WI38 (cell line): ENCODE results near the gene GRB2.
"Not testable (repeated sequence)": the region's sequence is repeated elsewhere in the genome, so short reads cannot be mapped to it uniquely, and the experiment has no call there.

Experiments used
- H3K4me3 ChIP-seq: 2 replicates; pipeline ENCODE4 v1.5.1; 2011; ENCODE audit warnings: low read depth, mild to moderate bottlenecking, control low read depth, low read length
- TF ChIP-seq, protein P1 (sequence below): IDR thresholded peaks from 2 replicates; pipeline ENCODE4 v1.5.1; 2012; ENCODE audit warnings: low read depth, mild to moderate bottlenecking, control low read depth, low read length

GRB2 gene

GRCh38 chr17:75384751-75385150 lies 20.7 kb downstream of the GRB2 start:
- TF ChIP-seq, protein P1, sequence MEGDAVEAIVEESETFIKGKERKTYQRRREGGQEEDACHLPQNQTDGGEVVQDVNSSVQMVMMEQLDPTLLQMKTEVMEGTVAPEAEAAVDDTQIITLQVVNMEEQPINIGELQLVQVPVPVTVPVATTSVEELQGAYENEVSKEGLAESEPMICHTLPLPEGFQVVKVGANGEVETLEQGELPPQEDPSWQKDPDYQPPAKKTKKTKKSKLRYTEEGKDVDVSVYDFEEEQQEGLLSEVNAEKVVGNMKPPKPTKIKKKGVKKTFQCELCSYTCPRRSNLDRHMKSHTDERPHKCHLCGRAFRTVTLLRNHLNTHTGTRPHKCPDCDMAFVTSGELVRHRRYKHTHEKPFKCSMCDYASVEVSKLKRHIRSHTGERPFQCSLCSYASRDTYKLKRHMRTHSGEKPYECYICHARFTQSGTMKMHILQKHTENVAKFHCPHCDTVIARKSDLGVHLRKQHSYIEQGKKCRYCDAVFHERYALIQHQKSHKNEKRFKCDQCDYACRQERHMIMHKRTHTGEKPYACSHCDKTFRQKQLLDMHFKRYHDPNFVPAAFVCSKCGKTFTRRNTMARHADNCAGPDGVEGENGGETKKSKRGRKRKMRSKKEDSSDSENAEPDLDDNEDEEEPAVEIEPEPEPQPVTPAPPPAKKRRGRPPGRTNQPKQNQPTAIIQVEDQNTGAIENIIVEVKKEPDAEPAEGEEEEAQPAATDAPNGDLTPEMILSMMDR = no peak
- no peak overlapping the region for H3K4me3 ChIP-seq

DNA sequence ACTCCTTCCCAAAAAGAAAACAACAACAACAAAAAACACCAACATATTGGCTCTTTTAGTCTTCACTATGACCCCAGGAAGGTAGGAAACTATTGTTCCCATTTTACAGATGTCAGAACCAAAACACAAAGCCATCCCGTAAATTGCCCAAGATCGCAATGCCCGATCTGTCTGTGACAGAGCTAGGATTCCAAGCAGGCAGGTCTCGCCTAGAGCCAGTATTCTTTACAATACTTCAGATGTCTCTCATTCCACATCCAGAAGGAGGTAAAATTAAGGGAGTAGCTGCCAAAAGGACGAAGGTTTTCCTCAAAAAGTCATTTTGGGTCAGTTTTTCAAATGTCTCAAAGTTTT lies 21.7 kb downstream of the GRB2 start:
- TF ChIP-seq, protein P1 = no peak
- no peak overlapping the region for H3K4me3 ChIP-seq

DNA sequence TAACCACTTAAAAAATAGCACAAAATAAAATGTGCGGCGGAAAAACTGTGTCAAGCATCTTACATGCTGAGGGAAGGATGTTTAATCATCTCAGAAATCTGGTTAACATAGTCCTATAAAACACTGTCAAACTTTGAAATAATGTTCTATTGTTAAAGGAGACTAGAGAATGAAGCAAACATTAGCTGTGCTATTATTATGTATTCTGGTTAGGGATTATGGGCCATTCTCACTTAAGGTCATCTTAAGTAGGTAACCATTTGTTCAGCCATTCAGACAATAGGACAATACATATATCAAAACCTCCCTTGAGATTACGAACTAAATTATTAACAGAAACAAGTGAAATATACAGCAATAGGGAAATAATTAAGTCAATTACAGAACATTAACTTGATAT lies 24.7 kb downstream of the GRB2 start:
- H3K4me3 ChIP-seq = no peak overlapping the region
- TF ChIP-seq, protein P1 = no peak

DNA sequence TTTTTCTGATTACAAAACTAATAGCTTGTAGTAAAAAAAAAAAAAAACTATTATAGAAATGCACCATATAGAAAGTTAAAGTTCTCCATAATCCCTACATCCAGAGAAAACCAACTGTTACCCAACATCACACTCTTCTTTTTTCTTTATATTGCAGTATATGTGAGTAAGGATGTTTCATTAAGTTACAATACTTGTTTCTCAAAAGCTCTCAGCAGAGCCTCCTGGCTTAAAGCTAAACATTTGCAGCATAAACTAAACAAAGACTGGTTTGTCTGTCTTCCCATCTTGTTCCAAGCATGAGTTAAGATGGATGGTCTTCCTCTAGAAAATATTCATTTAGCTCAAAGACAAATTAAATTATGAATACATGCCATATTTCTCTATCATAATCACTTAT lies 25.2 kb downstream of the GRB2 start:
- TF ChIP-seq, protein P1 = no peak
- H3K4me3 ChIP-seq = no peak overlapping the region

GRCh38 chr17:75379426-75379825 lies 26.1 kb downstream of the GRB2 start:
- not testable (repeated sequence) for H3K4me3 ChIP-seq

DNA sequence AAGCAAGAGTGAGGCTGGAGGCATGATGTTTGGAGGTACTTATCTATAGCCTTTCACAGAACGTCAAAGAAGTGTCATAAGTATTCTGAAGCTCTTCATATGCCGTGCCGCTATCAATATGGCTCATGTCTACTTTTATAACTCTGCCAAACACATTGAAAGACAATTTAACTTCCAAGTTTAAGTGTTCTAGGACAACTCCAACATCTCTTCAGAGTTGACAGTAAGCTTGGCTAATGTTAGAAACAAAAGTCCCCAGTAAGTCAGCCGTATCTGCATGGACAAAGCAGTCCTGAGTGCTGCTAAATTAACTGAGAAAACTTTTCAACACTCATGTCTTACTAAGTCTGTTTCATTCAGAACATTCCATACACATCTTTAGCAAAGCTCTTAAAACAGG lies 32.2 kb downstream of the GRB2 start:
- no peak overlapping the region for H3K4me3 ChIP-seq
- TF ChIP-seq, protein P1 = no peak

- H3K4me3 ChIP-seq = no peak overlapping the region
- TF ChIP-seq, protein P1 = no peak
Measured at GRCh38 chr17:75371981-75372380, 33.5 kb downstream of the GRB2 start.

GRCh38 chr17:75371339-75371738 lies 34.1 kb downstream of the GRB2 start:
- no peak overlapping the region for H3K4me3 ChIP-seq
- TF ChIP-seq, protein P1 = no peak
